Left ventricle myocardium inferior (tissue), 1 donor: Measurements from ENCODE around the gene BPIFB2. TPM values are rescaled to one million over a fixed set of nuclear protein-coding genes. Genes with fewer than 3 reads are reported as not detected.

ENCODE experiments used
- DNase-seq: peaks from one replicate; pipeline ENCODE4 v3.0.0-alpha.2; 2020
- H3K27ac ChIP-seq: fragments of 200-600 bp; replicated peaks from 2 replicates; pipeline ENCODE4 v1.8.0; 2021
- H3K27me3 ChIP-seq: fragments of 200-600 bp; 2 replicates; pipeline ENCODE4 v1.8.0; 2021; ENCODE audit warnings: low read depth
- H3K36me3 ChIP-seq: fragments of 200-600 bp; 2 replicates; pipeline ENCODE4 v1.8.0; 2021
- H3K4me1 ChIP-seq: fragments of 200-600 bp; 2 replicates; pipeline ENCODE4 v1.8.0; 2021
- H3K4me3 ChIP-seq: fragments of 200-600 bp; 2 replicates; pipeline ENCODE4 v1.8.0; 2021; ENCODE audit warnings: mild to moderate bottlenecking, moderate library complexity
- H3K9me3 ChIP-seq: fragments of 200-600 bp; replicated peaks from 2 replicates; pipeline ENCODE4 v1.8.0; 2021
- CTCF ChIP-seq: fragments of 200-600 bp; IDR thresholded peaks from 2 replicates; pipeline ENCODE4 v1.8.0; 2021; ENCODE audit warnings: antibody characterized with exemption, mild to moderate bottlenecking, borderline replicate concordance
- intact Hi-C: fragments of 100-400 bp; cut with micrococcal nuclease; formaldehyde crosslinking; loops from one replicate; pipeline ENCODE4 v1.11.0; 2022
- total RNA-seq: library from RNA; stranded (reverse); fragmentation: NEBNext Ultra II Directional; extraction: Animal tissue kit (Norgen Biotek cat#: 25700); gene quantifications from one replicate; pipeline ENCODE4 v1.2.1, GENCODE V29; 2021
- donor health status: DM: no; HTN: yes; CAD: no; lungs with severe emphysema.

BPIFB2 gene
- total RNA-seq, 1 donor from 2014 or later: not detected

- no peak for DNase-seq
- Histone ChIP-seq H3K4me3 (no peak overlapping the region), H3K4me1 (peaks cover 16% of the 10 kb centered on the region), H3K36me3 (no peaks in the 10 kb centered on the region), H3K27ac (no peak overlapping the region), H3K27me3 (peaks cover 5% of the 10 kb centered on the region), H3K9me3 (no peaks in the 10 kb centered on the region)
- no peak for TF ChIP-seq CTCF
- intact Hi-C loops: no loop called here
These were observed 21.1 kb upstream of the BPIFB2 start for GRCh38 chr20:32986331-32986966.

GRCh38 chr20:32987044-32987825 lies 20.3 kb upstream of the BPIFB2 start:
- DNase-seq: no peak
- peak overlapping the region; percentile 21 for H3K27ac ChIP-seq
- TF ChIP-seq CTCF: no peak

GRCh38 chr20:32988008-32988407 lies 19.5 kb upstream of the BPIFB2 start:
- peak; percentile 48 for DNase-seq
- no peaks in the 10 kb centered on the region for H3K36me3 ChIP-seq
- TF ChIP-seq CTCF: no peak
- peaks cover 8% of the 10 kb centered on the region for H3K4me1 ChIP-seq
- no peaks in the 10 kb centered on the region for H3K9me3 ChIP-seq
- intact Hi-C loops: no loop called here
- peaks cover 5% of the 10 kb centered on the region for H3K27me3 ChIP-seq
- H3K27ac ChIP-seq: peak overlapping the region; percentile 48
- H3K4me3 ChIP-seq: no peak overlapping the region

More at GRCh38 chr20:32987044-32987825, 20.3 kb upstream of the BPIFB2 start:
- peaks cover 5% of the 10 kb centered on the region for H3K27me3 ChIP-seq
- H3K4me1 ChIP-seq: peaks cover 15% of the 10 kb centered on the region
- no peak overlapping the region for H3K4me3 ChIP-seq
- intact Hi-C loops: no loop called here
- H3K36me3 ChIP-seq: no peaks in the 10 kb centered on the region
- H3K9me3 ChIP-seq: no peaks in the 10 kb centered on the region

- intact Hi-C loops: no loop called here
- no peaks in the 10 kb centered on the region for H3K36me3 ChIP-seq
- H3K27me3 ChIP-seq: peaks cover 5% of the 10 kb centered on the region
- peaks cover under 1% of the 10 kb centered on the region for H3K9me3 ChIP-seq
- no peak for TF ChIP-seq CTCF
- no peak overlapping the region for H3K4me3 ChIP-seq
- no peaks in the 10 kb centered on the region for H3K4me1 ChIP-seq
- no peak overlapping the region for H3K27ac ChIP-seq
- DNase-seq: no peak
These were observed 17.8 kb upstream of the BPIFB2 start for GRCh38 chr20:32989507-32990283.

- Histone ChIP-seq H3K4me1 (no peaks in the 10 kb centered on the region), H3K27me3 (peaks cover 5% of the 10 kb centered on the region), H3K36me3 (no peaks in the 10 kb centered on the region), H3K27ac (no peak overlapping the region), H3K9me3 (peaks cover 8% of the 10 kb centered on the region), H3K4me3 (no peak overlapping the region)
- intact Hi-C loops: no loop called here
- no peak for TF ChIP-seq CTCF
- no peak for DNase-seq
These were observed 17.1 kb upstream of the BPIFB2 start for GRCh38 chr20:32990426-32990825.
